Mucosa of gallbladder (tissue), 1 donor: Measurements from ENCODE around the gene QSOX1. TPM values are rescaled to one million over a fixed set of nuclear protein-coding genes. Genes with fewer than 3 reads are reported as not detected.

ENCODE experiments used
- DNase-seq: peaks from one replicate; pipeline ENCODE4 v3.0.0-alpha.2; 2020; ENCODE audit warnings: low spot score
- total RNA-seq: library from RNA; stranded (reverse); gene quantifications from one replicate; pipeline ENCODE4 v1.2.1, GENCODE V29; 2021
- donor health status: DM: no; HTN: no; CAD: no.

QSOX1 gene
- total RNA-seq, 1 donor from 2014 or later = 395 TPM

GRCh38 chr1:180250883-180251509 lies 96.3 kb downstream of the QSOX1 start:
- DNase-seq = no peak

DNA sequence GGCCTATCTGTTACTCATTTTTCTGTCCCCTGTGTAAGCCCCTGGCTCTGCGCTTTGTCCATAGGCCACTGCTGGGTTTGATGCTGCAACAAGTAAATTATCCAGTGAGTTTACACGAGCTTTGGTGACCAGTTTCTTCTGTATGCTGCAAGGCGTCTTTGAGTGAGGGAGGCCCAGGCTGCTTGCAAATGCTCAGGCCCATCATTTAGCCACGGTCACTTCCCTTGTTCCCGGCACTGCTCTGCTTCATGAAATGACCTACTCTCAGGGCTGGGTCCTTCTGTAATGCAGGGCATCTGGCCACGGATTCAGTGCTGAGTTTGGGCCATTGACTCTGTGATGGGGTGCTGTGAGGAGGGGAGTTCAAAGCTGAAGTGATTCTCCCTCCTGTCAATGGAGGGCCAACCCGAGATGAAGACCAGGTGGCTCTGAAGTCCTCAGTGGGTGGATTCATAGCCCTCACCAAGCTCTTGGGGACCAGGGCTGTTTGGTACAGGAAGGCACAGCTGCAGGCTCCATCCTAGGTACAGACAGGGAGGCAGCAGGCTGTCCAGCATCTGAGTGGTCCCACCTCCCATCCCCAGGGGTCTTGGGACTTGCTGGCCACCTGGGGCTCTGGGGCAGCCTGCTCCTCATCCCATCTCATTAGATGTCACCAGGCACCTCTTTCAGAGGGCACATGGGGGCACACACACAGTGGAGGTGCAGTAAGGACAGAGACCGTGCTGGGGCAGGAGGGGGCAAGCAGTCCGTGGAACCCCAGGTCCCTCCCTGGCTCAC lies 97.0 kb downstream of the QSOX1 start:
- no peak for DNase-seq

GRCh38 chr1:180252638-180253536 lies 98.2 kb downstream of the QSOX1 start:
- DNase-seq = peak; percentile 51

Other genes with a start within 250 kb of the QSOX1 start
- gene CEP350, start 200.1 kb upstream of the QSOX1 start, total RNA-seq = 48.4 TPM
- gene LHX4, start 75.4 kb downstream of the QSOX1 start, total RNA-seq = 0.03 TPM